ENCODE data around the gene CLSTN1.
A peak's percentile ranks its signal among the peaks of the same experiment; 100 is the strongest.
"Not testable (repeated sequence)": the region's sequence is repeated elsewhere in the genome, so short reads cannot be mapped to it uniquely, and the experiment has no call there.

The CLSTN1 gene

GRCh38 chr1:9820521-9820920 lies 3.2 kb downstream of the CLSTN1 start:
- no peaks in the 10 kb centered on the region for H3K36me3 ChIP-seq (ENCODE audit: control insufficient read depth, insufficient read depth, low read length)
- H3K4me3 ChIP-seq (ENCODE audit: low read length), result no peak overlapping the region
- peaks cover 11% of the 10 kb centered on the region for H3K4me1 ChIP-seq (ENCODE audit: control insufficient read depth, insufficient read depth, low read length)
- H3K27ac ChIP-seq (ENCODE audit: low read depth, low read length), result no peak overlapping the region
- H3K27me3 ChIP-seq (ENCODE audit: control insufficient read depth, insufficient read depth, low read length), result no peaks in the 10 kb centered on the region
- peak overlapping the region; percentile 45 for H3K9ac ChIP-seq (ENCODE audit: low read length)

- H3K27me3 ChIP-seq (ENCODE audit: control insufficient read depth, insufficient read depth, low read length), result no peaks in the 10 kb centered on the region
- no peak overlapping the region for H3K27ac ChIP-seq (ENCODE audit: low read depth, low read length)
- no peaks in the 10 kb centered on the region for H3K36me3 ChIP-seq (ENCODE audit: control insufficient read depth, insufficient read depth, low read length)
- H3K4me3 ChIP-seq (ENCODE audit: low read length), result no peak overlapping the region
- H3K9ac ChIP-seq (ENCODE audit: low read length), result no peak overlapping the region
- peaks cover 6% of the 10 kb centered on the region for H3K4me1 ChIP-seq (ENCODE audit: control insufficient read depth, insufficient read depth, low read length)
These were observed 6.0 kb downstream of the CLSTN1 start for GRCh38 chr1:9817734-9818133.

- Histone ChIP-seq H3K4me1 (ENCODE audit: control insufficient read depth, insufficient read depth, low read length) (no peaks in the 10 kb centered on the region), H3K27me3 (ENCODE audit: control insufficient read depth, insufficient read depth, low read length) (no peaks in the 10 kb centered on the region), H3K4me3 (ENCODE audit: low read length) (no peak overlapping the region), H3K27ac (ENCODE audit: low read depth, low read length) (no peak overlapping the region), H3K36me3 (ENCODE audit: control insufficient read depth, insufficient read depth, low read length) (no peaks in the 10 kb centered on the region), H3K9ac (ENCODE audit: low read length) (no peak overlapping the region)
These were observed 7.6 kb downstream of the CLSTN1 start for GRCh38 chr1:9816199-9816598.

DNA sequence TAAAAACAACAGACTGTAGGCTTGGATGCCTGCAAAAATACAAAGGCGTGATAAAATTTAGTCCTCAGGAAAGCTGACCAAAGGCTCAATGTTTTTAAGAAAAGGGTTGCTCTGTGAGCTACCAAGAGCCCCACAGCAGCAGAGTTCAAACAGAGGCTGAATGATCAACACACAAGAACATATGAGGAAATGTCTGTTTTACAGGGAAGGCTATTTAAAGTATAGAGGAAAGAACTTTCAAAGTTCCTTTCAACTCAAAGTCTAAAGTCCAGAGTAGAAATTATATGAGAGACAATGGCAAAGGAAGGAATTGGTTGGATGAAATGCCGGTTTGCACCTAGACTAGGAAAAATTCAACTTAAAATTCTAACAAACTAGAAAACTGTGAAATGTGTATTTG lies 8.6 kb downstream of the CLSTN1 start:
- no peaks in the 10 kb centered on the region for H3K36me3 ChIP-seq (ENCODE audit: control insufficient read depth, insufficient read depth, low read length)
- H3K4me3 ChIP-seq (ENCODE audit: low read length), result no peak overlapping the region
- no peaks in the 10 kb centered on the region for H3K27me3 ChIP-seq (ENCODE audit: control insufficient read depth, insufficient read depth, low read length)
- H3K4me1 ChIP-seq (ENCODE audit: control insufficient read depth, insufficient read depth, low read length), result no peaks in the 10 kb centered on the region
- H3K27ac ChIP-seq (ENCODE audit: low read depth, low read length), result no peak overlapping the region
- no peak overlapping the region for H3K9ac ChIP-seq (ENCODE audit: low read length)

DNA sequence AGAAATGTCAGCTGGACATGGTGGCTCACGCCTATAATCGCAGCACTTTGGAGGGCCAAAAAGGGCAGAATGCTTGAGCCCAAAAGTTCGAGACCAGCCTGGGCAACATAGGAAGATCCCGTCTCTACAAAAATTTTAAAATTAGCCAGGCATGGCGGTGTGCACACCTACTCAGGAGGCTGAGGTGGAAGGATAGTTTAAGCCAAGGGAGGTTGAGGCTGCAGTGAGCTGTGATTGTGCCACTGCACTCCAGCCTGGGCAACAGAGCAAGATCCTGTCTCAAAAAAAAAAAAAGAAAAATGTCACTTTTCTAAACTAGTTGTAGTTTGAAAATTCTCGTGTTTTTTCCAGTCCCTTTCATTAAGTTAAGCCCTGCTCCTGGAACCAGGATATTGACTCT lies 9.1 kb downstream of the CLSTN1 start:
- Histone ChIP-seq H3K27me3 (ENCODE audit: control insufficient read depth, insufficient read depth, low read length) (no peaks in the 10 kb centered on the region), H3K4me1 (ENCODE audit: control insufficient read depth, insufficient read depth, low read length) (no peaks in the 10 kb centered on the region), H3K9ac (ENCODE audit: low read length) (no peak overlapping the region), H3K4me3 (ENCODE audit: low read length) (no peak overlapping the region), H3K27ac (ENCODE audit: low read depth, low read length) (no peak overlapping the region), H3K36me3 (ENCODE audit: control insufficient read depth, insufficient read depth, low read length) (no peaks in the 10 kb centered on the region)

DNA sequence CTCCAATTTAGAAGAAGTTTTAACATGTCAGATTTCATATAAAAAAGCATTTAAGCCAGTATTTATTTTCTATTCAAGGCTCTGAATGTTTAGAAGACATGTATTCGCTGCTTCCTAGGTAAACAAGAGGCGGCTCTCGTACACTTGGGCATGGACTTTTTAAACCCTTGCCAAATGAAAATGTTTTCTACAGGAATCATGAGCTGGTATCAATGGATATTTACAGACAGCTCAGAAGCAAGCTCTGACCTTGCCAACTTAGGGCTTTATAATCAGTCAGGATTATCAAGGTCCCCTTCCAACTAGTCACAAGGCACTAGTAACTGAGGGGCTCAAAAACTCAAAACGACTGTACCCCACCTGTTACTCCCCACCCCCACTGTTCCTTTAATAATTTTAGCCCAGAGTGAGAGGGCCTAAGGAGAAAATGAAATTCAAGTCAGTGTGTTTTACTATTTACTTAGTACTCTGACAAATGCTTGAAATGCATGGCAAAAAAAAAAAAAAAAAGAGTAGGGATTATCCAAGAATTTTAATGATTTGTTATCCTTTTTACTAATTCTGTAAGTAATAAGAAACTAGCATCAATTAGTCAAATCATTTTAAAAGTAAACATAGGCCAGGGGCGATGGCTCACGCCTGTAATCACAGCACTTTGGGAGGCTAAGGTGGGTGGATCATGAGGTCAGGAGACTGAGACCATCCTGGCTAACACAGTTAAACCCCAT lies 12.4 kb downstream of the CLSTN1 start:
- Histone ChIP-seq H3K4me1 (ENCODE audit: control insufficient read depth, insufficient read depth, low read length) (no peaks in the 10 kb centered on the region), H3K36me3 (ENCODE audit: control insufficient read depth, insufficient read depth, low read length) (no peaks in the 10 kb centered on the region), H3K4me3 (ENCODE audit: low read length) (no peak overlapping the region), H3K27ac (ENCODE audit: low read depth, low read length) (no peak overlapping the region), H3K27me3 (ENCODE audit: control insufficient read depth, insufficient read depth, low read length) (no peaks in the 10 kb centered on the region), H3K9ac (ENCODE audit: low read length) (no peak overlapping the region)

- H3K27ac ChIP-seq (ENCODE audit: low read depth, low read length), result no peak overlapping the region
- no peaks in the 10 kb centered on the region for H3K4me1 ChIP-seq (ENCODE audit: control insufficient read depth, insufficient read depth, low read length)
- H3K9ac ChIP-seq (ENCODE audit: low read length), result no peak overlapping the region
- no peaks in the 10 kb centered on the region for H3K27me3 ChIP-seq (ENCODE audit: control insufficient read depth, insufficient read depth, low read length)
- no peak overlapping the region for H3K4me3 ChIP-seq (ENCODE audit: low read length)
- H3K36me3 ChIP-seq (ENCODE audit: control insufficient read depth, insufficient read depth, low read length), result no peaks in the 10 kb centered on the region
These were observed 14.7 kb downstream of the CLSTN1 start for GRCh38 chr1:9809100-9809510.

- Histone ChIP-seq H3K4me3 (ENCODE audit: low read length) (no peak overlapping the region), H3K9ac (ENCODE audit: low read length) (no peak overlapping the region), H3K4me1 (ENCODE audit: control insufficient read depth, insufficient read depth, low read length) (no peaks in the 10 kb centered on the region), H3K27ac (ENCODE audit: low read depth, low read length) (no peak overlapping the region), H3K36me3 (ENCODE audit: control insufficient read depth, insufficient read depth, low read length) (no peaks in the 10 kb centered on the region), H3K27me3 (ENCODE audit: control insufficient read depth, insufficient read depth, low read length) (no peaks in the 10 kb centered on the region)
These were observed 15.3 kb downstream of the CLSTN1 start for GRCh38 chr1:9808459-9808858.

DNA sequence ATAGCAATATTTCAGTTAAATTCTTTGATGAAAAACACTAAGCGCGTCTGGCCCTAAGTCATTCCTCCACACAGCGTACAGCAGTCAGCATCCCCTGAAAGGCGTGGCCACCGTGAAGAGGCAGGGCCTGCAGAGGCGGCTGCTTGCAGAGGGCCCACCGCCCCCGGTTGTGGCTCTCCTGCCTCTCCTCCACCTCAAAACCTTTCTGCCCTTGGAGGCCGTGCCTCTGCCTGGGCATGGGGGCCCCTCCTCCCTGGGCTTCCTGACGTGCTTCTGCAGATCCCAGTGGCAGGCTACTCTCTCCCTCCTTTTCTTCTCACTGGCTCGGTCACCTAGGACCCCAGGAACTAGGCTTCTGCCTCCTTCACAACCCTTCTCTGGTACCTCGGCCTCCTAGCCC lies 16.2 kb downstream of the CLSTN1 start:
- H3K27ac ChIP-seq (ENCODE audit: low read depth, low read length), result no peak overlapping the region
- H3K9ac ChIP-seq (ENCODE audit: low read length), result no peak overlapping the region

DNA sequence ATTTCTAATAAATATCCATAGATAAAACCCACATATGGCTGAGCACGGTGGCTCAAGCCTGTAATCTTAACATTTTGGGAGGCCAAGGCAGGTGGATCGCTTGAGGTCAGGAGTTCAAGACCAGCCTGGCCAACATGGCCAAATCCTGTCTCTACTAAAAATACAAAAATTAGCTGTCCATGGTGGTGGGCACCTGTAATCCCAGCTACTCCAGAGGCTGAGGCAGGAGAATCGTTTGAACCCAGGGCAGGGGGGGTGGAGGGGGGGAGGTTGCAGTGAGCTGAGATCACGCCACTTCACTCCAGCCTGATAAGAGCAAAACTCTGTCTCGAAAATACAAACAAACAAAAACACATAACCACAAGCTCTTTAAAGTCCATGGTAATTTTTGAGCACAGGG lies 17.8 kb downstream of the CLSTN1 start:
- H3K27me3 ChIP-seq (ENCODE audit: control insufficient read depth, insufficient read depth, low read length); H3K4me1 ChIP-seq (ENCODE audit: control insufficient read depth, insufficient read depth, low read length); H3K36me3 ChIP-seq (ENCODE audit: control insufficient read depth, insufficient read depth, low read length); H3K27ac ChIP-seq (ENCODE audit: low read depth, low read length); H3K4me3 ChIP-seq (ENCODE audit: low read length); H3K9ac ChIP-seq (ENCODE audit: low read length): not testable (repeated sequence)

More for the DNA sequence above, 16.2 kb downstream of the CLSTN1 start:
- Histone ChIP-seq H3K27me3 (ENCODE audit: control insufficient read depth, insufficient read depth, low read length) (no peaks in the 10 kb centered on the region), H3K36me3 (ENCODE audit: control insufficient read depth, insufficient read depth, low read length) (no peaks in the 10 kb centered on the region), H3K4me3 (ENCODE audit: low read length) (no peak overlapping the region), H3K4me1 (ENCODE audit: control insufficient read depth, insufficient read depth, low read length) (no peaks in the 10 kb centered on the region)

DNA sequence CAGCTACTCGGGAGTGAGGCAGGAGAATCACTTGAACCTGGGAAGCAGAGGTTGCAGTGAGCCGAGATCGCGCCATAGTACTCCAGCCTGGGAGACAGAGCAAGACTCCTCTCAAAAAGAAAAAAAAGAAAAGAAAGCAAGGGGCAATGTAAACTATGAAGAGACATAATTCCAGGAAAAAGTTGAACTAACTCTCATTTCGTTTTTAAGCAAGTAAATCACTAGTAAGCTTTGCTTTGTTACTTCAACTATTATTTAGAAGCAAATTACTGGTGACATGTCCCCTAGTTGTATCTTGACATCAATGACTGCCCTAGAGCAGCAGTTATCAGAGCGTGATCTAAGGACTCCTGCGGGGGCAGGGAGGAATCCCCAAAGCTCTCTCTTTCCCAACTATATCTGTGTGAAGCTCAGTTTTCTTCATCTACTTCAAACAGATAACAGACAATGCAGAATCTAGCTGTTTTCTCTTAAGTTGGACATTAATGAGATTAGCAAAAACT lies 18.7 kb downstream of the CLSTN1 start:
- Histone ChIP-seq H3K9ac (ENCODE audit: low read length) (no peak overlapping the region), H3K27me3 (ENCODE audit: control insufficient read depth, insufficient read depth, low read length) (no peaks in the 10 kb centered on the region), H3K27ac (ENCODE audit: low read depth, low read length) (no peak overlapping the region), H3K4me3 (ENCODE audit: low read length) (no peak overlapping the region), H3K36me3 (ENCODE audit: control insufficient read depth, insufficient read depth, low read length) (no peaks in the 10 kb centered on the region), H3K4me1 (ENCODE audit: control insufficient read depth, insufficient read depth, low read length) (no peaks in the 10 kb centered on the region)

DNA sequence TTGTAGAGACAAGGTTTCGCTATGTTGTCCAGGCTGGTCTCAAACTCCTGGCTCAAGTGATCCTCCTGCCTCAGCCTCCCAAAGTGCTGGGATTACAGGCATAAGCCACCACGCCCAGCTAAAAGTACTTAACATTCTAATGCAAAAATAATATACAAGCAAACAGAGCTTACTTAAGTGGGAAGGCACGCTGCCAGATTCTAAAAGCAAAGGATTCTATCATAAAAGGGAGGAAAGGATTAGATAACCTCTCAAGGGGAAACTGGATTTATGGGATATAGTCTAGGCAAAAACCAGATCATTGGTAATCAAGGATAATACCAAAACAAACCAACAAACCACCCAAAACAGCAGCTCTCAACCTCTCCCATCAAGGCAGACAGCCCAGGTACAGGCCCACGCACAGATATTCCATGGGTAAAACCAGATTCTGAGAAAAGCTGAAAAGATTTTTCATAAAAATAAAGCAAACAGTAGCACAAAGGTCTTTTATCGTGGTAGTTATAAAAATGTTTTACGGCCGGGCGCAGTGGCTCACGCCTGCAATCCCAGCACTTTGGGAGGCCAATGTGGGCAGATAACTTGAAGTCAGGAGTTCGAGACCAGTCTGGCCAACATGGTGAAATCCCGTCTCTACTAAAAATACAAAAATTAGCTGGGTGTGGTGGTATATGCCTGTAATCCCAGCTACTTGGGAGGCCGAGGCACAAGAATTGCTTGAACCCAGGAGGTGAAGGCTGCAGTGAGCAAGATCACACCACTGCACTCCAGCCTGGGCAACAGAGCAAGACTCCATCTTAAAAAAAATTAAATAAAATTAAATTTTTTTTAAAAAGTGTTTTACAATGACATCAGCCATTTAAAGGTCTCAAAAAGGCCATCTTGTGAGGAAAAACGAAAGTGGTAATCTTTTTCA lies 20.5 kb downstream of the CLSTN1 start:
- H3K9ac ChIP-seq (ENCODE audit: low read length); H3K36me3 ChIP-seq (ENCODE audit: control insufficient read depth, insufficient read depth, low read length); H3K27ac ChIP-seq (ENCODE audit: low read depth, low read length); H3K4me3 ChIP-seq (ENCODE audit: low read length); H3K27me3 ChIP-seq (ENCODE audit: control insufficient read depth, insufficient read depth, low read length); H3K4me1 ChIP-seq (ENCODE audit: control insufficient read depth, insufficient read depth, low read length): not testable (repeated sequence)
